T1000 (cell line): Measurements from ENCODE around the gene ABCC1.

Experiments used
- DNase-seq: peaks from one replicate; lab custom pipeline; 2025; ENCODE audit warnings: mixed read lengths; lab: John Stamatoyannopoulos, UW

The ABCC1 gene

GRCh38 chr16:15993946-15994665, 44.7 kb downstream of the ABCC1 start:
- no peak for DNase-seq

- peak; percentile 52 for DNase-seq
Measured at GRCh38 chr16:15996432-15997109, 47.2 kb downstream of the ABCC1 start.

GRCh38 chr16:16000685-16001084, 51.3 kb downstream of the ABCC1 start:
- DNase-seq, result no peak

GRCh38 chr16:16001596-16002255, 52.3 kb downstream of the ABCC1 start:
- DNase-seq, result no peak

GRCh38 chr16:16003719-16004313, 54.4 kb downstream of the ABCC1 start:
- DNase-seq, result no peak

GRCh38 chr16:16004314-16004749, 54.9 kb downstream of the ABCC1 start:
- no peak for DNase-seq

GRCh38 chr16:16005721-16006120, 56.3 kb downstream of the ABCC1 start:
- DNase-seq, result no peak

GRCh38 chr16:16006650-16007049, 57.2 kb downstream of the ABCC1 start:
- no peak for DNase-seq

- DNase-seq, result no peak
Measured at GRCh38 chr16:16007743-16008111, 58.3 kb downstream of the ABCC1 start.

GRCh38 chr16:16008666-16009065, 59.2 kb downstream of the ABCC1 start:
- DNase-seq, result no peak

GRCh38 chr16:16009401-16009800, 60.0 kb downstream of the ABCC1 start:
- no peak for DNase-seq

- DNase-seq, result no peak
Measured at GRCh38 chr16:16010194-16010593, 60.8 kb downstream of the ABCC1 start.

GRCh38 chr16:16012144-16012543, 62.7 kb downstream of the ABCC1 start:
- DNase-seq, result no peak

- DNase-seq, result no peak
Measured at GRCh38 chr16:16013812-16014211, 64.4 kb downstream of the ABCC1 start.

GRCh38 chr16:16014329-16015224, 65.2 kb downstream of the ABCC1 start:
- DNase-seq, result no peak

- DNase-seq, result no peak
Measured at GRCh38 chr16:16015849-16016248, 66.4 kb downstream of the ABCC1 start.

GRCh38 chr16:16016388-16016964, 67.1 kb downstream of the ABCC1 start:
- no peak for DNase-seq

GRCh38 chr16:16017812-16018211, 68.4 kb downstream of the ABCC1 start:
- no peak for DNase-seq

GRCh38 chr16:16018705-16019104, 69.3 kb downstream of the ABCC1 start:
- DNase-seq, result no peak

- DNase-seq, result no peak
Measured at GRCh38 chr16:16019488-16019887, 70.1 kb downstream of the ABCC1 start.

- no peak for DNase-seq
Measured at GRCh38 chr16:16020291-16020690, 70.9 kb downstream of the ABCC1 start.
